Activated T-helper 1 cell treated with anti-CD3 and anti-CD28 coated beads, Interleukin-2, amount 50 U/mL, for 16 hours (primary cell): ENCODE measurements around the gene GARNL3.

Experiments used
- DNase-seq, 2 donors: peaks; one replicate each; pipeline ENCODE4 v3.0.0-alpha.2; 2020; ENCODE audit warnings: low read depth in 1 of 2, low spot score in 1 of 2

Gene GARNL3

DNA sequence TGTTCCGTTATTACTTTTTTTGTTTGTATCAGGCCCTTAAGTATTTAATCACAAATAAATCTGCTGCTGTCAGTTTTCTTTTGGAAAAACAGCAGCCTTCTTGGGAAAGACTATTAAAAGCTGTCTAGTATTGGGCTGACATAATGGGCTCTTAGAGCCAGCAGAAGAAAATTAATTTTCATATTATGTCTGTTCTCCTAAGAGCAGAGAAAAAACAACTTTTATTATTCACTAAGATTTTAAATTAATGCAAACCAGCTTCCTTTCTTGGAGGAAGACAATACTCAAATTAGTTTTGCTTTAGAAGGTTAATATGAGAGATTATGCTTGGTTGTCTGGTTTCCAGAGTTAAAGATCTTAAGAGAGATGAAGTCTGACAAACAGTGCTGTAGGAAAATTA lies 30.6 kb upstream of the GARNL3 start:
- no peak for DNase-seq

- no peak for DNase-seq
Observed at GRCh38 chr9:127237801-127238200, 26.8 kb upstream of the GARNL3 start.

- no peak for DNase-seq
Observed at GRCh38 chr9:127241354-127241753, 23.2 kb upstream of the GARNL3 start.

DNA sequence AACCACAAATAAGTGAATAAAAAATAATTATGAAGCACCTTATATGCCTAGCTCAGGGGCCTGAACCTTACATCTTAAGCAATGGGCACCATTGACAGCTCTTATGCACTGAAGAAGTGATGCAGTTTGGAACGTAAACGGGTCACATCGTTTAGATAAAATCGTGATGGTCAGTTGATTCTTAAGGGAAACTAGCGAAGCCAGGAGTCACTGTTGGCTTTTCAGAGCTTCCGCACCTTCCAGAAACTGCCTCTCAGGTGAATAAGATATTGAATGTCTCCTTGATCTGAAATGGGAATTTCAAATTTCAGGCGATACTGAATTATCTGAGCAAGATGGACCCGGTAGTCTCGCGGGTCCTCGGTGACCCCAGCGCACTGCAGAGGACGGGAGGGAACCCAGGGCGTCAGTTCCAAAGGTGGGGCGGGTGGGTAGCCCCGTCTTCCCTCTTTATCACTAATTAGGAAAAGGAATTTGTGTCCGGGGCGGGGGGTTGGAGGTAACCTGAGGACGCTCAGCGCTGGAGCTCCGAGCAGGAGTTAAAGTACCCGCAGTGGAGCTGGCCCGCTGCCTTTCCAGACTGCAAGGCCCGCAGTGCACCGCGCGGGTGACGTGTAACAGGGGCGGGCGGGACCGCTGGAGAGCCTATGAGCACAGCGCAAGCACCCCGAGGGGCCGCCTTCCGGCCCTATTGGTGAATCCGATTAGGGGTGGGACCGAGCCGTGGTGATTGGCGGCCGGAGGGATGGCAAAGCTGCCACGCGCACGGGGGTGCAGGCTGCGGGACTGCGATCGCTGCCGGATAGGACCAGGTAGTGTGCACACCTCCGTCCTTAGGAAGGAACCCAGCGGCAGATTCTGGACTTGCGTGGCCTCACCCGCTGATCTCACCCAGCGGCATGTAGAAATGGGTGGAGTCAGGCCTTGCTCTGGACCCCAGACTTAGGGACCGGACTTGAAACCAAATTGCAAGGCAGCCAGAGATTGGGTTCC lies 19.7 kb upstream of the GARNL3 start:
- peak; percentile 88 to 89 for DNase-seq

GRCh38 chr9:127245637-127246164 lies 18.9 kb upstream of the GARNL3 start:
- DNase-seq = no peak

DNA sequence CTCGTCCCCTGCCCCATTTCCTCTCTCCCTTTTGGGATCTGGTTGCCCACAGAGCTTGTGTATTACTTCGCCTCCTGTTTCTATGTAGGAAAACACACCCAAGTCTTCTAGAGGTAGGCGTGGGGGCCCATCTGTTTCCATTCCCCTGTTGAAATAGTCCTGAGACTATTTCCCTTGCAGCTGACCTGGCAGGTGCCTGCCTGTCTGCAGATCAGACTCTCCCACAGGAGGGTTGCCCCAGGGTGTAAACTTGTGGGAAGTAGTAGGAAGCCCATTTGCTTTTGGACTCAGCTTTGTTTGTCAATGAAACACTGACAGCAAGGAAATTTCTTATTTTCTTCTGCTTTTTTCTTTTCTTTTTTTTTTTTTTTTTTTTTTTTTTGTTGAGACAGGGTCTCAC lies 16.3 kb upstream of the GARNL3 start:
- no peak for DNase-seq

DNA sequence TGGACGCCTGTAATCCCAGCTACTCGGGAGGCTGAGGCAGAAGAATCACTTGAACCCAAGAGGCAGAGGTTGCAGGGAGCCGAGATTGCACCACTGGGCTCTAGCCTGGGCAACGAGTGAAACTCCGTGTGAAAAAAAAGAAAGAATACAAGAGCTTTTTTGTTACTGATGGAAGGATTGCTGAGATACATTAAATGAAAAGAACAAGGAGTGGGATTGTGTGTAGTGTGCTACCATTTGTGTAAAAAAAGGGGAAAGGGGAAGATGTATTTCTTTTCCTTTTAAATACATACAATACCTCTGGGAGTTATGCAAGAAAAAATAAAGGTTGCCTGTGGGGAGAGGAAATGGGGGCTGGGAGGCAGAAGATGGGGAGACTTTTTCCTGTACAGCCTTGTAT lies 14.7 kb upstream of the GARNL3 start:
- DNase-seq = no peak

DNA sequence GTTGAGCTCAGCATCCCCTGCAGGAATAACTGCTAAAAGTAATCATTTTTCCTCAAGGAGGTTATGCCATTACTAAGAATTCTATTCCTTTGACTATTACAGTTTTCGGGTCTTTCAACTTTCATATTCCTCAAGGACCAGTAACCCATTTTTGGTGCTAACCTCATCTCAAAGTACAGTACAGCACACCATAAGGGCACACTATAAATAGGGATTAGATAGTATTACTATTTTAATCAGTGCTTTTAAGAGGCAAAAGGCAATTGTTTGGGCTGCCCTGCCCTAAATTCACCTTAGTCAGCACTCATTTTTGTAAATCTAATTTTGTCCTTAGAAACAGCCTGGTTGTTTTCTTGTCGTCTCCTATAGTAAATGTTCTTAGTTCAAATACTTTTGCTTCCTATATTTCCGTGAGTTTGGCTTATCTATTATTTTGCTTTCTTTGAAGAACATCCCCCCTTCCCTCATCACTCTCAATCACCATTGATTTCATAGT lies 13.6 kb upstream of the GARNL3 start:
- DNase-seq = no peak

- DNase-seq = no peak
Observed at GRCh38 chr9:127252410-127253318, 11.9 kb upstream of the GARNL3 start.

GRCh38 chr9:127253446-127253845 lies 11.1 kb upstream of the GARNL3 start:
- DNase-seq = no peak

DNA sequence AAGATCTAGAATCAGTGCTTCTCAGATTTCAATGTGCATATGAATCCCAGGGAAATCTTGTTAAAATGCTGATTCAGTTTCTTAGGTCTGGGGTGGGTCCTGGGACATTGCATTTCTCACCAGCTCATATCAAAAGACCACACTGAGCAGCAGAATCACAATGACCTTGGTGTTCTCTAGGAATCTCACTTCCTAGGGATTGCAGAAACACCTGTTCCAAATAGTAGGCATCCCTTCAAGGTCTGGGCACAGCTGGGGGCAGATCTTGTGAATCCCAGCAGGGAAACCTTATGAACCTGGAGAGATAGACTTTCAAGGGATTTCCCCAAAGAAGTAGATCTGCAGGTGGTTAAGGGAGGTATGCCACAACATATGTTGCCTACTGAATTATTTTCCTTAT lies 8.9 kb upstream of the GARNL3 start:
- DNase-seq = no peak

DNA sequence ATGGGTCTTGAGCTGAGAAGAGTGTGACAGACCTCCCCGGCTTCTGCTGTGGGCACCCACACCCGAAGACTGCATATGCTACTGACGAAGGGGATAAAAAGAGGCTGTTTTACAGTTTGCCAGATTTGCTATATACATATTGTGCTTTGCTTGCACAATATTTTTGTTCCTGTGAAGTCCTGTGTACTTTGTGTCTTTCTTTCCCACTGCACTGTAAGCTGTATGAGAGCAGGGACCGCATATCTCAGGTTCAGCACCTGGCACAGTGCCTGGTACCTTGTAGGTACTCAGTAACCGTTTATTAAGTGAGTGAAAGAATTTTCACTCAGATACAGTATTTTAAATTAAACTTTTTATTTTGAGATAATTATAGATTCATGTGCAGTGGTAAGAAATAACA lies 8.2 kb upstream of the GARNL3 start:
- DNase-seq = no peak

DNA sequence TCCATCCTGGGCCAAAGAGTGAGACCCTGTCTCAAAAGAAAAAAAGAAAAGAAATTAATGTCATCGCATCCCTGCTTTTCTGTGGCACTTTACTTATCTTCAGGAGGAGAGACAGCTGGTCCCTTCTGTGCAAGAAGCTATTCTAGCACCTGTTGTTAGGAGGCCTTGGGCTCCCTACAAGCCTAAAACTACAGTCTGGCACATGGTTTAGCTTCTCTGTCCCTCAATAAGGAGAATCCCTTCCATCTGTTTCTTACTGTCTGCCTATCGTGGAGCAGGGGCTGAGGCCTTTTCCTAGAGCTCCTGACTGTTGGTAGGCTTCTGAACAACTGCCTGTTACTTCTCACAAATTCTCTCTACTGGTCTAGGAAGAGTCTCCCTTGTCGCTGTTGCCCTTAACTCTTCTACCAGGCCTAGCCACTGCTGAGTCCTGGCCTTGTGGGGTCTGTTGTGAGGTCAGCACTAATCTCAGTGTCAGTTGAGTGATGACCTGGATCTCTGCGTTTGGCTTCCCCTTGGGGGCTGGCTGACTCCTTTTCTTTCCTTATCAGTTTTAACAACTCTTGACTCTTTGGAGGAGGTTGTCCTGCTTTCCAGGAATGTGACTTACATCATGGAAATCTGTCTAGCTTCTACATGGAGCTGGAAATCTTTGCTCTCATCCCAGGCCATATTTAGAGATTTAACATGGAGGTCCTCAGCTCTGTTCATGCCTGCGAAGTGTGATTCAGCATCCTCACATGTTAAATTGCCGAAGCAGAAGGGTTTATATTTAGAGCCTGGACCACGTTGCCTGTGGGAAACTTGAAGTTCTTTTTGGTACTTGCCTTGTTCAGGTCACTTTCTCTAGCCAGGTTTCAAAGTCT lies 5.7 kb upstream of the GARNL3 start:
- DNase-seq = no peak

DNA sequence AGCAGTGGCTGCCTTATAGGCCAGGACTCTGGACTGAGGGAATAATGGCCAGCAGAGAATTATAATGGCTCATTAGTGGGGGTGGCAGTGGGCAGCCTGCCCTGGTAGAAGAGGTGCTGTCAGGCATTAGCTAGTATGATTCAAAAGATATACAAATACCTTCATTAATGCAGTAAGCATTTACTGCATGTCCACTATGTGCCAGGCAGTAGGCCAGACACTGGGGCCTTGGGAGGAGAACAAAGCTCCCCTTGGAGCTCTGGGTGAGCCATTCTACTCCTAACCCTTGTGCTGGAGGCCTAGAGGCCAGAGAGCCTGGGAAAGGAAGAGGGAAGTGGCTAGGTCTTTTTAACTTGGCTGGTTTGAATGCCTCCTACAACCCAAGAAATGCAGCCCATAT lies 2.0 kb upstream of the GARNL3 start:
- DNase-seq = no peak

- no peak for DNase-seq
Observed at GRCh38 chr9:127263237-127263636, 1.3 kb upstream of the GARNL3 start.

GRCh38 chr9:127263664-127264063 lies 910 bp upstream of the GARNL3 start:
- no peak for DNase-seq

GRCh38 chr9:127267793-127268525 lies 3.4 kb downstream of the GARNL3 start:
- DNase-seq = no peak

DNA sequence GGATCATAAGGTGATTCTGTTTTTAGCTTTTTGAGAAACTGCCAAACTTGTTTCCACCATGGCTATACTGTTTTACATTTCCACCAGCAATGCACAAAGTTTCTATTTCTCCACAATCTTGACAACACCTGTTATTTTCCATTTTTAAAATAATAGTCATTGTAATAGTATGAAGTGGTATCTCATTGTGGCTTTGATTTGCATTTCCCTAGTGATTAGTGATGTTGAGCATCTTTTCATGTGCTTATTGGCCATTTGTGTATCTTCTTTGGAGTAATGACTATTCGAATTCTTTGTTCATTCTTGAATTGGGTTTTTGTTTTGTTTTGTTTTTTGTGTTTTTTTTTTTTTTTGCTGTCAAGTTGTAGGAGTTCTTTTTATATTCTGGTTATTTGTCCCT lies 4.9 kb downstream of the GARNL3 start:
- DNase-seq = no peak

DNA sequence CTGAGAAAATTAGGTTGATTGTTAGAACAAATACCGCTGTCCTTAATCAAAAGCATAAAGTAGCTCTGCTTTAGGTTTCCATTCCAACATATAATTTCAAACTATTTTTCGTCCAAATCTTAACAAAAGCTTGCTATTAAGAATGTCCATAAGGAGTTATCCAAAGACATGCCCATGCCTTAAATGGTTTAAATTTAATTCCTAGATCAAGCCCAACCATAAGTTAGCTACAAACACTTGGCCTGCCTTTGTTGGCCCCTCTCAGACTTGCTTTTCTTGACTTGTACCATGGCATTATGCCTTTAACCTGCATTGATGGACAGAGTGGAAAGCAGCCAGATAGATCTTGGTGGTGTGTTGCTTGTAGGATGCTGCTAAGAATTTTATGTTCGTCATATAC lies 8.8 kb downstream of the GARNL3 start:
- no peak for DNase-seq

- no peak for DNase-seq
Observed at GRCh38 chr9:127277099-127277498, 12.5 kb downstream of the GARNL3 start.
